B cell (primary cell): ENCODE results near the gene BRWD1.

Source experiments
- CTCF ChIP-seq: fragments of 200-600 bp; IDR thresholded peaks from one replicate; pipeline ENCODE4 v1.8.0; 2022; ENCODE audit warnings: antibody characterized with exemption, mild to moderate bottlenecking
- EZH2 ChIP-seq: IDR thresholded peaks from 2 replicates; pipeline ENCODE4 v1.6.1; 2012; ENCODE audit warnings: borderline replicate concordance, low read depth, mild to moderate bottlenecking, moderate library complexity, low read length; ENCODE audit not compliant: insufficient read depth, poor library complexity, severe bottlenecking

- TF ChIP-seq CTCF (no peak), EZH2 (no peak)
Measured at GRCh38 chr21:39312112-39313041, 1.1 kb downstream of the BRWD1 start.
